Measurements from ENCODE around the gene MAD1L1.

Gene MAD1L1

DNA sequence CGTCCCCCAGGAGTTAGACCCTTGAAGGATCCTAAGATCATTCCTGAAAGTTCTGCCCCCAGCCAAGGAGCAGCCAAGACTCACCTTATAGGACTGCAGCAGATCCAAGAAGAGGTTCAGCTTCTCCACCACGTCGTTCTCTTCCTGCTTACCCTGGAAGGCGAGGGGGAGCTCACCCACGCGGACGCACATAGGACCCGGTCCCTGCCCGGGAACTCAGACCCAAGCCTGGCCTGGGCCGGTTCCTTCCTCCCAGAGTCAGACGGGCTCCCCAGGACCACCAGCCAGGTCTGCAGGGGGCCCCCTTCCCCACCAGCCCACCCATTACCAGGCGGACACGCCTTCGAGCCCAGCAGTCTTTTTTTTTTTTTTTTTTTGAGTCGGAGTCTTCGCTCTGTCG lies 24.9 kb upstream of the MAD1L1 start:
- TF ChIP-seq TAF1 (IDR thresholded peaks at IDR 0.05; ENCODE audit: borderline replicate concordance, low read depth, low read length) (no peak), POLR2AphosphoS5 (IDR thresholded peaks at IDR 0.05; ENCODE audit: low read depth, low read length) (no peak), POLR2A (IDR thresholded peaks at IDR 0.05; ENCODE audit: low read depth, low read length) (no peak)
- DNase-seq (ENCODE audit: insufficient read length) (no peak), FAIRE-seq (no peak)

- FAIRE-seq: no peak
- TF ChIP-seq POLR2AphosphoS5 (IDR thresholded peaks at IDR 0.05; ENCODE audit: low read depth, low read length) (no peak), TAF1 (IDR thresholded peaks at IDR 0.05; ENCODE audit: borderline replicate concordance, low read depth, low read length) (no peak), POLR2A (IDR thresholded peaks at IDR 0.05; ENCODE audit: low read depth, low read length) (no peak)
- DNase-seq (ENCODE audit: insufficient read length): no peak
Measured at GRCh38 chr7:2257046-2257551, 24.4 kb upstream of the MAD1L1 start.

DNA sequence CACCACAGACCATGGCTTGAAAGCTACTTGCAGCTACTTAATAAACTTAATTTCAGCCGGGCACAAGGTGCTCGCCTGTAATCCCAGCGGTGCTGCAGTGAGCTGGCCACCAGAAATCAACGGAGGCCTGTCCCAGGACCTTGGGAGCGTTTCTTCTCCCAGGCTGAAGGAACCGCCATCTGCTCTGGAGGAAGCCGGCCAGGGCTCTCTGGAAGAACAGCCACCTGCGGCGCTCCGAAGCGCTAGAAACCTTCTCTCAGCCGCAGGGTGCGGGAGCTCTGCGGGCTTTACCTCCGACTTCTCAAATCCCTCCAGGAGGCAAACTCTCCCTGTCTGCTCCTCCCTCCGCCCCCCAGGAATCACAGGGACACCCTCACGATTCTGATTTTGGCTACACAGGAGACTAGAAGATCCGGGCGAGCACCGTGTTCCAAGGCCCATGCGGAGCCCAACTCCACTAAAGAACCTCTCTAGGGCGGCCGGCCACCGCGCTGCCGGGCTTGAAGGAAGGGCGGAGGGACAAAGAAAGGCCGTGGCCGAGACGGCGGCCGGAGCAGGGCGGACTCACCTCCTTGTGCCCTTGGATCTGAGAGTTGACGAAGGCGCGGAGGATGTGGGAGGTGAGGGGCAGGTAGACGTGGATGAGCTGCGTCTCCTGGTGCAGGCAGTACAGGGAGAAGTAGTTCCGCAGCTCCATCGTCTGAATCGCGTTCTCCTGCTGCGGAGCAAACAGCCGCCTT lies 23.7 kb upstream of the MAD1L1 start:
- no peak for FAIRE-seq
- TF ChIP-seq TAF1 (IDR thresholded peaks at IDR 0.05; ENCODE audit: borderline replicate concordance, low read depth, low read length): no peak
- TF ChIP-seq POLR2A (IDR thresholded peaks at IDR 0.05; ENCODE audit: low read depth, low read length): no peak
- TF ChIP-seq POLR2AphosphoS5 (IDR thresholded peaks at IDR 0.05; ENCODE audit: low read depth, low read length): no peak
- no peak for DNase-seq (ENCODE audit: insufficient read length)

DNA sequence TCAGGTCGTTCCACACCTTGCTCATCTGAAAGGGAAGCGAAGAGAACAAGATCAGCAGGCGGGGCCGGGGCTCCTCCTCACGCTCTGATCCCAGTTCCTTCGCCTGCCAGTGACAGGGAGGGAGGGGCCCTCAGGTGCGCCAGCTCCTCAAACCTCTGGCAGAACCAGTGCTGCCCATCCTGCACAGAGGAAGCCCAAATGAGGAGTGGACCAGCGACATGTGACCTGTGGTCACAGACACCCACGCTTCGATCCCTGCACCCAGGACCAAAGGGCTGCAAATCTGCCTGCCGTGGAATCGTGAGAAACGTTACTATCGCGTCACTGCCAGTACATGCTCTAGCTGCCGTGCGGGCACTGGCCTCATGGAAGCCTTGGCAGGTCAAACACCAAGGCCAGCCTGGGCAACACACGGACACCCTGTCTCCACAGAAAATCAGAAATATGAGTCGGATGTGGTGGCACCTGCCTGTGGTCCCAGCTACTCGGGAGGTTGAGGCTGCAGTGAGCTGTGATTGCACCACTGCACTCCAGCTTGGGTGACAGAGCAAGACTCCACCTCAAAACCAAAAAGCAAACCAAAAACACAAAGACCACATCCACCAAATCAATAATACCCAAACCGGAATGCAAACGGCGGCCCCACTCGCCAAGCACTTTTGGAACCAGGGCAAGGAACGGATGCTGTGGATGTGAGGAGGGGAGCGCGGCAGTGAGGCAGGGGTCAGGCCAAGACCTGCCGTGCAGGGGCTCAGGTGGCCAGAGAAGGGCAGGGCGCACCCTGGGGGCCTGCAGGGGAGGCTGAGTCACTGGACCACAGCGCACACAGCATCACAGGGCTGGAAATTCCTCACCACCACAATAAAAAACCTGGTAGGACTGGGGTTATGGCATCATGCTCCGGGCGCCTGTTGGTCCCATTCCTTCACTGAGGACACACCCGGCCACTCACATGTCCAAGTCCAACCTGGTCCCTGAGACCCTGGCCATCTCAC lies 22.7 kb upstream of the MAD1L1 start:
- FAIRE-seq (no peak), DNase-seq (ENCODE audit: insufficient read length) (peak; percentile 22)
- TF ChIP-seq TAF1 (IDR thresholded peaks at IDR 0.05; ENCODE audit: borderline replicate concordance, low read depth, low read length) (no peak), POLR2AphosphoS5 (IDR thresholded peaks at IDR 0.05; ENCODE audit: low read depth, low read length) (no peak), POLR2A (IDR thresholded peaks at IDR 0.05; ENCODE audit: low read depth, low read length) (no peak)

DNA sequence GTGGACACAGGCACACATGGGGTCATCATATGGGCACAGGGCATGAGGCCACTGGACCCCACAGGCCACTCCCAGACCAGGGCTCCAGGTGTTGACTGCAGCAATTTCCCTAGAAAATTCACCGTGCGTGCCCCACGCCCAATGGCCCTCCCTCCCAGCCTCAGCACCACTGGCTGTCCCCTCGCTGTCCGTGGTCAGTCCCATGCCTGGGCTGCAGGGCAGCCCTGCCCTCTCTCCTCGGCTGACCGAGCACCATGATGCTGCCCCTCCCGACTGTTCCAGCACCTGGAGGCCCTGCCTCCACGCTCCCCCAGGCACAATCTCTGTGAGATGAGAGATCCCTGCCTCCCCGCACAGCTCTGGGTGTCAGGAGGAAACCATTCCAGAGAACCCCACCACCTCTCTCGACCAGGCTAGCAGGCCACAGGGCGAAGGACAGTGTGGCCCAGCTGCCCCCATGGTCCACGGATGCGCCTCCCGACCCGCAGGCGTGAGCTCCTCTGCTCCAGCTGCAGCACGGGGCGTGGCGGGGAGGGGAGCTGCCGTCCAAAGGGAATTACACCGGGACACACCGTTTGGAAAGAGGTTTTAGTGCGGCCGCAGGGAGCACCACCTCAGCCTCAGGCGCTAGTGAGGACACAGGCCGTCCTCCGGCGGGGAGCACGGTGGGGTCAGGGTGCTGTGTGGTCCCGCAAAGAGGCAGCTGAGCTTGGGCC lies 21.8 kb upstream of the MAD1L1 start:
- TF ChIP-seq POLR2A (IDR thresholded peaks at IDR 0.05; ENCODE audit: low read depth, low read length): no peak
- no peak for TF ChIP-seq TAF1 (IDR thresholded peaks at IDR 0.05; ENCODE audit: borderline replicate concordance, low read depth, low read length)
- no peak for TF ChIP-seq POLR2AphosphoS5 (IDR thresholded peaks at IDR 0.05; ENCODE audit: low read depth, low read length)
- no peak for DNase-seq (ENCODE audit: insufficient read length)
- no peak for FAIRE-seq

- TF ChIP-seq POLR2A (IDR thresholded peaks at IDR 0.05; ENCODE audit: low read depth, low read length) (0 out of 2 replicates have a peak, but pooled peaks have one; percentile 8), POLR2AphosphoS5 (IDR thresholded peaks at IDR 0.05; ENCODE audit: low read depth, low read length) (no peak), TAF1 (IDR thresholded peaks at IDR 0.05; ENCODE audit: borderline replicate concordance, low read depth, low read length) (no peak)
- DNase-seq (ENCODE audit: insufficient read length) (no peak), FAIRE-seq (no peak)
Measured at GRCh38 chr7:2253525-2254244, 20.9 kb upstream of the MAD1L1 start.

DNA sequence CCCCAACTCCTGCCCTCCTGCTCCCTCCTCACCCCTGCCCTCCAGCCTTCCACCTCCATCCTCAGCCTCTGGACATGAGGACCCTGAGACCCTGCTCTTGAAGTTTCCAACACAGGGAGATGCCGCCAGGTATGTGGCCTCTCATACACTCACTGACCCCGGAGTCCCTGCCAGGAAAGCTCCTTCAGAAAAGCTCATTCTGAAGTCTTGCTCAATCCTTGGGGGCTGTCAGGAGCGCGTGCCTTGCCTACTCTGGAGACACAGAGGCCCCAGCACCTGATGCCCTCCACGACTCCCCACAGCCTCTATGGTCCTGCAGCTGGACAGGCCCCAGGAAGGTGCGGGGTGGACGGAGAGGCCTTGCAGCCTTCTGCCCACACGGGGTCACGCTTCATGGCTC lies 20.3 kb upstream of the MAD1L1 start:
- no peak for FAIRE-seq
- TF ChIP-seq POLR2A (IDR thresholded peaks at IDR 0.05; ENCODE audit: low read depth, low read length): no peak
- no peak for DNase-seq (ENCODE audit: insufficient read length)

- no peak for FAIRE-seq
- no peak for TF ChIP-seq TAF1 (IDR thresholded peaks at IDR 0.05; ENCODE audit: borderline replicate concordance, low read depth, low read length)
- TF ChIP-seq POLR2AphosphoS5 (IDR thresholded peaks at IDR 0.05; ENCODE audit: low read depth, low read length): no peak; the same call in 1 of the 2 replicates
- no peak for TF ChIP-seq POLR2A (IDR thresholded peaks at IDR 0.05; ENCODE audit: low read depth, low read length)
- DNase-seq (ENCODE audit: insufficient read length): no peak
Measured at GRCh38 chr7:2251841-2252771, 19.4 kb upstream of the MAD1L1 start.

DNA sequence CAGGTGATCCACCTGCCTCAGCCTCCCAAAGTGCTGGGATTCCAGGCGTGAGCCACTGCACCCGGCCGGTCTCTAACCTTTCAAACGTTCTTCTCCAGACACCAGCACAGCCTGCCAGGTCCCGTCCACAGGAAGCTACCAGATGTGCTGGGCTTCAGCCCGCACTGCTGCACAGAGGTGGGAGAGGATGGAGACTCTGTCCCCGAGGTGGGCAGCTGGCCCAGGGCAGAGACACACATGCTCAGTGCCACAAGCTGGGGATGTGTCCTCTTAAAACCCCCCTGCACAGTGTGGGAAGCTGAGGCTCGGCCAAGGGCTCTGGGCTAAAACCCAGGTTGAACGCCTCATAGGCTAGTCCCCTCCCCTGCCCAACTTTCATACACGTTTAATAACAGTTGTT lies 18.6 kb upstream of the MAD1L1 start:
- DNase-seq (ENCODE audit: insufficient read length) (no peak), FAIRE-seq (no peak)
- no peak for TF ChIP-seq POLR2A (IDR thresholded peaks at IDR 0.05; ENCODE audit: low read depth, low read length)
- TF ChIP-seq TAF1 (IDR thresholded peaks at IDR 0.05; ENCODE audit: borderline replicate concordance, low read depth, low read length): no peak
- no peak for TF ChIP-seq POLR2AphosphoS5 (IDR thresholded peaks at IDR 0.05; ENCODE audit: low read depth, low read length)
